Raji (cell line): ENCODE data around the gene HNRNPLL.

ENCODE experiments used
- POLR2A ChIP-seq: IDR thresholded peaks from 2 replicates; pipeline ENCODE4 v1.6.1; 2011; ENCODE audit warnings: low read depth, low read length, control low read depth; ENCODE audit not compliant: insufficient read depth

The HNRNPLL gene

GRCh38 chr2:38602732-38603401, at the start of gene HNRNPLL:
Gene HNRNPLL, minus strand, starts transcription at chr2:38602928. Its CDS starts 302 bp downstream, at chr2:38602626.
- TF ChIP-seq POLR2A, result no peak

GRCh38 chr2:38650717-38651116, 48.0 kb upstream of the HNRNPLL start:
- no peak for TF ChIP-seq POLR2A

DNA sequence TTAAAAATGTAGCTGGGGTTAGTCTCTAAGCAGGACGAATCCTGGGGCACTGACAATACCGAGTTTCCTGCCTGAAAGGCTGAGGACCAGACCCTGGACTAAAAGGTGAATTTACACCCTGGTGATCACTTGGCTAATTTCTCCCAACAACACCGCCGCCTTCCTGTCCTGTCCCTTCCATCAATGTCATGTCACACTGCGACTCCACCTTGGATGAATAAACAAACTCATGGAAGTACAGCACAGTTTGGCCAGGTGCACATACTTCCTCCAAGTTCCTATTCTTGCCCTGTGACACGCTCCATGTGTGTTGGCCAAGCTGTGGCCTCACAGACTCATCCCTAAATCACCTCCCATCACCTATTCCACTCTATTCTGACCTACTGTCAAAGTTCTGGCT, 47.3 kb upstream of the HNRNPLL start:
- no peak for TF ChIP-seq POLR2A

- TF ChIP-seq POLR2A, result no peak
Measured at GRCh38 chr2:38649176-38649728, 46.5 kb upstream of the HNRNPLL start.

GRCh38 chr2:38648107-38648761, 45.5 kb upstream of the HNRNPLL start:
- no peak for TF ChIP-seq POLR2A

DNA sequence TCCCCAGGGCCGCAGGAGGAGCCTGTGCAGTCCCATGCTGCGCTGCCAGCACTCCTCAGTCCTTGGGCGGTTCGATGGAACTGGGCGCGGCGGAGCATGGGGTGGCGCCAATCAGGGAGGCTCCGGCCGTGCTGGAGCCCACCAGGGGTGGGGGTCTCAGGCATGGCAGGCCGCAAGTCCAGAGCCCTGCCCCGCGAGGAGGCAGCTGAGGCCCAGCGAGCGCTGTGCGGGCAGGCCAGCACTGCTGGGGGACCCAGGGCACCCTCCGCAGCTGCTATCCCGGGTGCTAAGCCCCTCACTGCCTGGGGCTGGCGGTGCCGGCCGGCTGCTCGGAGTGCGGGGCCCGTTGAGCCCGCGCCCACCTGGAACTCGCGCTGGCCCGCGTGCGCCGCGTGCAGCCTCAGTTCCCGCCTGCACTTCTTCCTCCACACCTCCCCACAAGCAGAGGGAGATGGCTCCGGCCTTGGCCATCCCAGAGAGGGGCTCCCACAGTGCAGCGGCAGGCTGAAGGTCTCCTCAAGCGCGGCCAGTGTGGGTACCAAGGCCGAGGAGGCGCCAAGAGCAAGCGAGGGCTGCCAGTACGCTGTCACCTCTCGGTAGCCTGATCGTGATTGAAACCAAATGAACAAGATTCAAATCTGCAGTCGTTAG, 40.4 kb upstream of the HNRNPLL start:
- no peak for TF ChIP-seq POLR2A

GRCh38 chr2:38636069-38636468, 33.3 kb upstream of the HNRNPLL start:
- TF ChIP-seq POLR2A, result no peak

GRCh38 chr2:38635139-38635538, 32.4 kb upstream of the HNRNPLL start:
- no peak for TF ChIP-seq POLR2A

- no peak for TF ChIP-seq POLR2A
Measured at GRCh38 chr2:38634684-38635083, 32.0 kb upstream of the HNRNPLL start.

GRCh38 chr2:38633895-38634294, 31.2 kb upstream of the HNRNPLL start:
- TF ChIP-seq POLR2A, result no peak

DNA sequence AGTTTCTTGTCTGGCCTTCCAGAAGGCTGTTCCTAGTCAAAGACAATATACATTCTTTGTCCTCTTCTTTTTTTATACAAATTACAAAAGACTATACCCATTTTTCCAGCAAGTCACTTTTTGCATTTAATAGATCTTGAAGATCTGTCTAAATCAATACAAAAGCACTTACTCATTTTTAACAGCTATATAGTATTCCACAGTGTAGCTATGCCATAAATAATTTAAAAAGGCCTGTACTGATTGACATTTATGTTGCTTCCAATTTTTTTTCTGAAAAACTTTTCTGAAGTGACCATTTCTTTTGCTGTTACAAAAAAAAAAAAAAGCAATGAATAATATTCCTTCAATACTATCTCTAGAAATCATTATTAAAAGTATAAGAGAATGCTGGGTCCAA, 30.3 kb upstream of the HNRNPLL start:
- TF ChIP-seq POLR2A, result no peak

GRCh38 chr2:38631976-38632375, 29.2 kb upstream of the HNRNPLL start:
- no peak for TF ChIP-seq POLR2A

DNA sequence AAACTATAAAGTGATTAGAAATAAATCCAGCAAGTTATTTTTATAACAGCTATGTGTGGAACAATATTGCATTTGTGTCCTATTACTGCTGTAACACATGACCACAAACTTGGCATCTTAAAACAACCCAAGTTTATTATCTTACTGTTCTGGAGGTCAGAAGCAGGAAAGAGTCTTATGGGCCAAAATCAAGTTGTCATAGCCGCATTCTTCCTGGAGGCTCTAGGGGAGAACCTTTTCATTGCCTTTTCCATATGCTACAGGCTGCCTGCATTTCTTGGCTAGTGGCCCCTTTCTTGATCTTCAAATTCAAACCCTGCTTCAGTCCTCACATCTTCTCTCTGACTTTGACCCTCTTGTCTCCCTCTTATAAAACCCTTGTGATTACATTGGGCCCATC, 27.0 kb upstream of the HNRNPLL start:
- TF ChIP-seq POLR2A, result no peak

- TF ChIP-seq POLR2A, result no peak
Measured at GRCh38 chr2:38627391-38627790, 24.7 kb upstream of the HNRNPLL start.

- no peak for TF ChIP-seq POLR2A
Measured at GRCh38 chr2:38626326-38627035, 23.8 kb upstream of the HNRNPLL start.
